Transverse colon (tissue), 3 donors: ENCODE data around the gene UNC13B.

Experiments
- POLR2A ChIP-seq: fragments of 450-650 bp; IDR thresholded peaks from one replicate; pipeline ENCODE4 v1.6.1; 2016; ENCODE audit warnings: antibody characterized with exemption, mild to moderate bottlenecking, moderate library complexity
- POLR2AphosphoS5 ChIP-seq, 3 donors: sonication (generic); formaldehyde crosslinking; IDR thresholded peaks; one replicate each; pipeline ENCODE4 v1.6.1; 2016; ENCODE audit warnings: antibody characterized with exemption in 3 of 3

- TF ChIP-seq POLR2A (no peak), POLR2AphosphoS5 (IDR thresholded peaks at IDR 0.05) (no peak)
Observed at GRCh38 chr9:35448496-35448895, 286.7 kb downstream of the UNC13B start.
